ENCODE data around the gene SPATA7. TPM values are rescaled to one million over a fixed set of nuclear protein-coding genes. Genes with fewer than 3 reads are reported as not detected.

The SPATA7 gene
- total RNA-seq, 1 experiment from 2014 or later, result 5.2 TPM

- Histone ChIP-seq H3K4me1 (ENCODE audit: insufficient read depth, low read length, poor library complexity, severe bottlenecking) (no peaks in the 10 kb centered on the region), H3K9me3 (ENCODE audit: low read depth, low read length, poor library complexity, severe bottlenecking) (no peaks in the 10 kb centered on the region), H3K27ac (ENCODE audit: low read depth, low read length, poor library complexity, severe bottlenecking) (no peak overlapping the region), H3K36me3 (ENCODE audit: insufficient read depth, low read length, poor library complexity, severe bottlenecking) (no peaks in the 10 kb centered on the region), H3K27me3 (replicated peaks; ENCODE audit: insufficient read depth, low read depth, low read length, poor library complexity) (no peaks in the 10 kb centered on the region), H3K4me3 (ENCODE audit: low read depth, low read length, poor library complexity, severe bottlenecking) (no peak overlapping the region)
- ChIA-PET CTCF (no interaction called here), POLR2A (ENCODE audit: low non-redundant PET) (no interaction called here)
- intact Hi-C loops (cut with micrococcal nuclease; ENCODE audit: unreplicated experiment), result no loop called here
- TF ChIP-seq CTCF (conservative IDR thresholded peaks at IDR 0.05; ENCODE audit: low read depth, low read length), result no peak
- TF ChIP-seq EZH2 (IDR thresholded peaks at IDR 0.05; ENCODE audit: borderline replicate concordance, low read depth, low read length, poor library complexity, severe bottlenecking), result no peak
- no TSS peak for BruUV-seq (replicated peaks)
- no peak for DNase-seq (ENCODE audit: low spot score)
Measured at GRCh38 chr14:88352698-88353097, 32.8 kb upstream of the SPATA7 start.

- Histone ChIP-seq H3K9me3 (ENCODE audit: low read depth, low read length, poor library complexity, severe bottlenecking) (no peaks in the 10 kb centered on the region), H3K27ac (ENCODE audit: low read depth, low read length, poor library complexity, severe bottlenecking) (no peak overlapping the region), H3K36me3 (ENCODE audit: insufficient read depth, low read length, poor library complexity, severe bottlenecking) (no peaks in the 10 kb centered on the region), H3K27me3 (replicated peaks; ENCODE audit: insufficient read depth, low read depth, low read length, poor library complexity) (no peaks in the 10 kb centered on the region), H3K4me1 (ENCODE audit: insufficient read depth, low read length, poor library complexity, severe bottlenecking) (no peaks in the 10 kb centered on the region), H3K4me3 (ENCODE audit: low read depth, low read length, poor library complexity, severe bottlenecking) (no peak overlapping the region)
- no peak for DNase-seq (ENCODE audit: low spot score)
- TF ChIP-seq EZH2 (IDR thresholded peaks at IDR 0.05; ENCODE audit: borderline replicate concordance, low read depth, low read length, poor library complexity, severe bottlenecking) (no peak), CTCF (conservative IDR thresholded peaks at IDR 0.05; ENCODE audit: low read depth, low read length) (no peak)
- intact Hi-C loops (cut with micrococcal nuclease; ENCODE audit: unreplicated experiment), result no loop called here
- no TSS peak for BruUV-seq (replicated peaks)
- ChIA-PET POLR2A (ENCODE audit: low non-redundant PET) (no interaction called here), CTCF (no interaction called here)
Measured at GRCh38 chr14:88354358-88354757, 31.1 kb upstream of the SPATA7 start.

GRCh38 chr14:88359500-88359899 lies 26.0 kb upstream of the SPATA7 start:
- Histone ChIP-seq H3K9me3 (ENCODE audit: low read depth, low read length, poor library complexity, severe bottlenecking) (no peaks in the 10 kb centered on the region), H3K4me1 (ENCODE audit: insufficient read depth, low read length, poor library complexity, severe bottlenecking) (no peaks in the 10 kb centered on the region), H3K27me3 (replicated peaks; ENCODE audit: insufficient read depth, low read depth, low read length, poor library complexity) (no peaks in the 10 kb centered on the region), H3K27ac (ENCODE audit: low read depth, low read length, poor library complexity, severe bottlenecking) (no peak overlapping the region), H3K4me3 (ENCODE audit: low read depth, low read length, poor library complexity, severe bottlenecking) (no peak overlapping the region), H3K36me3 (ENCODE audit: insufficient read depth, low read length, poor library complexity, severe bottlenecking) (no peaks in the 10 kb centered on the region)
- intact Hi-C loops (cut with micrococcal nuclease; ENCODE audit: unreplicated experiment), result no loop called here
- DNase-seq (ENCODE audit: low spot score), result no peak
- BruUV-seq (replicated peaks), result no TSS peak
- TF ChIP-seq CTCF (conservative IDR thresholded peaks at IDR 0.05; ENCODE audit: low read depth, low read length) (no peak), EZH2 (IDR thresholded peaks at IDR 0.05; ENCODE audit: borderline replicate concordance, low read depth, low read length, poor library complexity, severe bottlenecking) (no peak)
- ChIA-PET CTCF (no interaction called here), POLR2A (ENCODE audit: low non-redundant PET) (no interaction called here)

All from A673 (cell line).